K562 (cell line): ENCODE measurements around the gene HNRNPDL. TPM values are rescaled to one million over a fixed set of nuclear protein-coding genes. Genes with fewer than 3 reads are reported as not detected.
A peak's percentile ranks its signal among the peaks of the same experiment; 100 is the strongest.

ENCODE experiments used
- HEY1 ChIP-seq: fragments of 250-450 bp; sonication (Bioruptor Pico); IDR thresholded peaks from 2 replicates; pipeline ENCODE4 v1.5.0; 2020; ENCODE audit warnings: mild to moderate bottlenecking, moderate library complexity, borderline replicate concordance
- PHF8 ChIP-seq: fragments of 200-600 bp; sonication (generic); IDR thresholded peaks from 2 replicates; pipeline ENCODE4 v1.6.1; 2012; ENCODE audit warnings: mixed run types, mild to moderate bottlenecking, inconsistent platforms, low read length, moderate library complexity, borderline replicate concordance
- PRDM10 ChIP-seq: fragments of 450-650 bp; IDR thresholded peaks from 2 replicates; pipeline ENCODE4 v1.6.1; 2018; ENCODE audit not compliant: partially characterized antibody
- RBM22 ChIP-seq: fragments of 200-400 bp; formaldehyde crosslinking; IDR thresholded peaks from 2 replicates; pipeline ENCODE4 v1.6.1; 2018; ENCODE audit warnings: low read length, low read depth; ENCODE audit not compliant: poor library complexity, severe bottlenecking
- SRSF3 ChIP-seq: fragments of 200-400 bp; formaldehyde crosslinking; IDR thresholded peaks from 2 replicates; pipeline ENCODE4 v1.6.1; 2016; ENCODE audit warnings: mild to moderate bottlenecking, low read length, moderate library complexity; ENCODE audit not compliant: insufficient read depth
- TCFL5 ChIP-seq: fragments of 250-450 bp; sonication (Bioruptor Pico); conservative IDR thresholded peaks from 2 replicates; pipeline ENCODE4 v1.6.1; 2021; ENCODE audit warnings: mild to moderate bottlenecking, moderate library complexity, matching md5 sums
- VEZF1 ChIP-seq: fragments of 200-800 bp; sonication (Bioruptor generic); IDR thresholded peaks from 2 replicates; pipeline ENCODE4 v1.6.1; 2017; ENCODE audit warnings: missing genetic modification characterization, missing compliant biosample characterization
- ZNF398 ChIP-seq: fragments of 250-450 bp; sonication (Bioruptor Pico); IDR thresholded peaks from 2 replicates; pipeline ENCODE4 v1.8.0; 2021; ENCODE audit warnings: moderate library complexity, mild to moderate bottlenecking, inconsistent platforms
- ZNF431 ChIP-seq: sonication (generic); formaldehyde crosslinking; IDR thresholded peaks from 2 replicates; pipeline ENCODE4 v1.8.0; 2022; ENCODE audit warnings: mild to moderate bottlenecking, missing genetic modification reagents
- ZNF583 ChIP-seq: fragments of 250-450 bp; sonication (Bioruptor Pico); IDR thresholded peaks from 2 replicates; pipeline ENCODE4 v1.4.0; 2020
- ZNF592 ChIP-seq: fragments of 450-650 bp; IDR thresholded peaks from 2 replicates; pipeline ENCODE4 v1.6.1; 2017; ENCODE audit warnings: antibody characterized with exemption, mild to moderate bottlenecking
- ZNF76 ChIP-seq: fragments of 250-450 bp; sonication (Bioruptor Pico); IDR thresholded peaks from 2 replicates; pipeline ENCODE4 v1.4.0; 2020; ENCODE audit warnings: mild to moderate bottlenecking, moderate library complexity, borderline replicate concordance
- polyA plus RNA-seq, 8 experiments: library from polyadenylated mRNA; depleted of rRNA in 4 of 8; stranded (reverse) in 5 of 8; unstranded in 3 of 8; fragments of >200 nt; fragmentation: Nextera tagmentation in 2 of 8; fragmentation: Illumina TruSeq in 1 of 8; extraction: Ambion mirVana in 2 of 8; extraction: Trizol in 1 of 8; gene quantifications; 2 replicates each; pipeline versions ENCODE4 v1.2.1 to v1.2.3, GENCODE V29; 2011 to 2014; ENCODE audit warnings: inconsistent platforms in 1 of 8, missing spikeins in 1 of 8
- total RNA-seq, 7 experiments: library from RNA; depleted of rRNA in 6 of 7; stranded (reverse); fragments of >200 nt in 6 of 7; fragmentation: Illumina TruSeq in 2 of 7; extraction: Trizol in 2 of 7; gene quantifications; 2 replicates each; pipeline versions ENCODE4 v1.2.1 to v1.2.3, GENCODE V29; 2011 to 2021; ENCODE audit warnings: low replicate concordance in 1 of 7

HNRNPDL gene
- total and polyA plus RNA-seq, 9 of the 15 experiments (the other 6 are each of a cell fraction or from before 2014, with no cell fraction given) = 243 to 652 (median 351) TPM

GRCh38 chr4:82430964-82431745 lies 893 bp upstream of the HNRNPDL start (continued):
- TF ChIP-seq PHF8 = no peak
- no peak for TF ChIP-seq ZNF398
- no peak for TF ChIP-seq SRSF3
- TF ChIP-seq ZNF431 = no peak
- TF ChIP-seq ZNF76 (CRISPR knock-in tag) = no peak
- TF ChIP-seq PRDM10 = peak; percentile 90
- no peak for TF ChIP-seq VEZF1 (CRISPR knock-in tag)
- no peak for TF ChIP-seq HEY1 (CRISPR knock-in tag)
- no peak for TF ChIP-seq RBM22
- no peak for TF ChIP-seq TCFL5 (CRISPR knock-in tag)
- TF ChIP-seq ZNF592 = no peak
- no peak for TF ChIP-seq ZNF583
